Fibroblast of villous mesenchyme (primary cell): Measurements from ENCODE around the gene CPAMD8. TPM values are rescaled to one million over a fixed set of nuclear protein-coding genes. Genes with fewer than 3 reads are reported as not detected.

Experiments used
- DNase-seq: peaks from one replicate; pipeline ENCODE4 v3.0.0-alpha.2; 2010; ENCODE audit warnings: low read depth
- H3K4me3 ChIP-seq: 2 replicates; pipeline ENCODE4 v1.5.1; 2011; ENCODE audit warnings: low read depth, mild to moderate bottlenecking, low read length
- CTCF ChIP-seq: IDR thresholded peaks from 2 replicates; pipeline ENCODE4 v1.5.1; 2012; ENCODE audit warnings: low read depth, mild to moderate bottlenecking, low read length; ENCODE audit not compliant: insufficient read depth
- total RNA-seq: library from RNA; depleted of rRNA; stranded (reverse); fragments of >200 nt; gene quantifications from 2 replicates; pipeline ENCODE4 v1.2.3, GENCODE V29; 2012

CPAMD8 gene
- total RNA-seq, 1 donor, result 0.43 TPM

GRCh38 chr19:16890461-16891184, 136.0 kb downstream of the CPAMD8 start:
- TF ChIP-seq CTCF, result no peak
- no peak for DNase-seq
- H3K4me3 ChIP-seq, result no peak overlapping the region

GRCh38 chr19:16889883-16890460, 136.6 kb downstream of the CPAMD8 start:
- TF ChIP-seq CTCF, result no peak
- no peak for DNase-seq
- no peak overlapping the region for H3K4me3 ChIP-seq

DNA sequence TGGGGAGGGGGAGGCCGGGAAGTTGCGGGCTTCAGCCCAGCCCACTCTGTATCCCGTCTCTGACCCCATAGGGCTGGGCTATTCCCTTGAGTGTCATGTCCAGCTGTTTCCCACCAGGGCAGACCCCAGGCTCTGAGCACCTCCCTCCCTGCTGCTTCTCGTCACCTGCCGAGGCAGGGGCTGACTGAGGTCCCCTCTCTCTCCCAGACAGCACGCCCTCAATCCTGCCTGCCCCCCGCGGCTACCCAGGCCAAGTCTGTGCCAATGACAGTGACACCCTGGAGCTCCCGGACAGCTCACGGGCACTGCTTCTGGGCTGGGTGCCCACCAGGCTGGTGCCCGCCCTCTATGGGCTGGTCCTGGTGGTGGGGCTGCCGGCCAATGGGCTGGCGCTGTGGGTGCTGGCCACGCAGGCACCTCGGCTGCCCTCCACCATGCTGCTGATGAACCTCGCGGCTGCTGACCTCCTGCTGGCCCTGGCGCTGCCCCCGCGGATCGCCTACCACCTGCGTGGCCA, 137.2 kb downstream of the CPAMD8 start:
- DNase-seq, result no peak
- no peak for TF ChIP-seq CTCF
- no peak overlapping the region for H3K4me3 ChIP-seq

- DNase-seq, result peak; percentile 59
- no peak for TF ChIP-seq CTCF
- no peak within 1 kb of the TSS for H3K4me3 ChIP-seq
Measured at GRCh38 chr19:16888629-16889365, 137.8 kb downstream of the CPAMD8 start, which contains the start of gene F2RL3. F2RL3 (plus strand) TSS chr19:16888999; CDS start chr19:16889190, 191 bp downstream.

- DNase-seq, result no peak
- no peak overlapping the region for H3K4me3 ChIP-seq
- no peak for TF ChIP-seq CTCF
Measured at GRCh38 chr19:16887353-16888265, 139.0 kb downstream of the CPAMD8 start.

DNA sequence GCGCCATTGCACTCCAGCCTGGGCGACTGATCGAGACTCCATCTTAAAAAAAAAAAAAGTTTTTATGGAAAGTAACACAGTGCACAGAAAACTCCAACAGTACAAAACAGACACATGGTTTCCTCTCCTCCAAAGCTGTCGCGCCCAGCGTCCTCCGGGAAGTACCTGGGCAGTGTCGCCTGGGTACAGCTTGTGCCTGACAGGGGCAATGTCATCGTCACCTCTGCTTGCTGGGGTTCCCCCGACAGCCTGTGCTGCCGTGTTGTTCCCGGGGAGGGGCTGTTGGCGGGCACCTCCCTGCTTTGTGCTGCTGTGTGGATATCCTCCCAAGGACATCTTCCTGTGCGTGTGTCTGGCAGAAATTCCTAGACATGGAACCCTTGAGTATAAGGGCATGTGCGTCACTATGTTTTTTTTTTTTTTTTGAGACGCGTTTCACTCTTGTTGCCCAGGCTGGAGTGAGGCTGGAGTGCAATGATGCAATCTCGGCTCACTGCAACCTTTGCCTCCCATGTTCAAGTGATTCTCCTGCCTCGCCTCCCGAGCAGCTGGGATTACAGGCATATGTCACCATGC, 140.2 kb downstream of the CPAMD8 start:
- no peak for TF ChIP-seq CTCF
- peak overlapping the region; percentile 24 for H3K4me3 ChIP-seq
- peak; percentile 93 for DNase-seq
